Gastrocnemius medialis (tissue), 4 donors: ENCODE results near the gene CFAP97D2.

Experiments used
- POLR2A ChIP-seq, 2 donors: fragments of 450-650 bp; IDR thresholded peaks; one replicate each; pipeline ENCODE4 v1.6.1; 2017; ENCODE audit warnings: antibody characterized with exemption in 2 of 2, mild to moderate bottlenecking in 2 of 2, moderate library complexity in 2 of 2
- TF ChIP-seq, protein P1 (sequence below), 5 experiments: fragments of 450-650 bp in 3 of 5; fragments of 200-600 bp in 2 of 5; sonication (generic) in 2 of 5; IDR thresholded peaks in 4 of 5; conservative IDR thresholded peaks in 1 of 5; 1 replicate in 4 of 5; 2 replicates in 1 of 5; pipeline ENCODE4 v1.5.1; 2016 to 2019; ENCODE audit warnings: antibody characterized with exemption in 5 of 5, mild to moderate bottlenecking in 3 of 5, moderate library complexity in 3 of 5

DNA sequence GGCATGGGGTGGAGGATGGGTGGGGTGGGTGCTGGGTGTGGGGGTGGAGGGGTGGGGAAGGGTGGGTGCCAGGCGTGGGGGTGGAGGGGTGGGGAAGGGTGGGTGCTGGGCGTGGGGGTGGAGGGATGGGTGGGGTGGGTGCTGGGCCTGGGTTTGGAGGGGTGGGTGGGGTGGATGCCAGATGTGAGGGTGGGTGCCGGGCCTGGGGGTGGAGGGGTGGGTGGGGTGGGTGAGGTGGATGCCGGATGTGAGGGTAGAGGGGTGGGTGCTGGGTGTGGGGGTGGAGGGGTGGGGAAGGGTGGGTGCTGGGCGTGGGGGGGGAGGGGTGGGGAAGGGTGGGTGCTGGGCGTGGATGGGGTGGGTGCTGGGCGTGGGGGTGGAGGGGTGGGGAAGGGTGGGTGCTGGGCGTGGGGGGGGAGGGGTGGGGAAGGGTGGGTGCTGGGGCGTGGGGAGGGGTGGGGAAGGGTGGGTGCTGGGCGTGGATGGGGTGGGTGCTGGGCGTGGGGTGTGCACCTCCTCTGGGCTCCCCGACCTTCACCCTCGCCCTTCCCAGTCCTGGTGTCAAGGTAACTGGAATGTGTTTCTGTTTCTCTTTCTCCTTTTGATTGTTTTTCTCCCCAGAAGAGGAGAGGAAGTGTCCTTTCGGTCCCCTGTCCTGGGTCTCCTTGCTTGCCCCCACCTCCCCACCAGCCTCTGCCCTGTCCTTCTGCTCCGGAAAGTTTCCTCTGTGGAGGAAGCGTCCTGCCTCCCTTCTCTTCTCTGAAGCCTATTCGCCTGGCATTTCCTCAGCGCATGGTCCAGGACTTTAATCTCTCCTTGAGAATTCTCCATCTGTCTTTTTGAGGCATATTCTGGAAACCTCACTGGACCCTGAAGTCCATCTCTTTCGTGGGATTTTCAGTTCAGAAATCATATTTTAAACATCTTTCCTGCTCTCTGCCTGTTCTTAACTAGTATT lies 22.9 kb upstream of the CFAP97D2 start:
- TF ChIP-seq, protein P1, sequence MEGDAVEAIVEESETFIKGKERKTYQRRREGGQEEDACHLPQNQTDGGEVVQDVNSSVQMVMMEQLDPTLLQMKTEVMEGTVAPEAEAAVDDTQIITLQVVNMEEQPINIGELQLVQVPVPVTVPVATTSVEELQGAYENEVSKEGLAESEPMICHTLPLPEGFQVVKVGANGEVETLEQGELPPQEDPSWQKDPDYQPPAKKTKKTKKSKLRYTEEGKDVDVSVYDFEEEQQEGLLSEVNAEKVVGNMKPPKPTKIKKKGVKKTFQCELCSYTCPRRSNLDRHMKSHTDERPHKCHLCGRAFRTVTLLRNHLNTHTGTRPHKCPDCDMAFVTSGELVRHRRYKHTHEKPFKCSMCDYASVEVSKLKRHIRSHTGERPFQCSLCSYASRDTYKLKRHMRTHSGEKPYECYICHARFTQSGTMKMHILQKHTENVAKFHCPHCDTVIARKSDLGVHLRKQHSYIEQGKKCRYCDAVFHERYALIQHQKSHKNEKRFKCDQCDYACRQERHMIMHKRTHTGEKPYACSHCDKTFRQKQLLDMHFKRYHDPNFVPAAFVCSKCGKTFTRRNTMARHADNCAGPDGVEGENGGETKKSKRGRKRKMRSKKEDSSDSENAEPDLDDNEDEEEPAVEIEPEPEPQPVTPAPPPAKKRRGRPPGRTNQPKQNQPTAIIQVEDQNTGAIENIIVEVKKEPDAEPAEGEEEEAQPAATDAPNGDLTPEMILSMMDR (IDR thresholded peaks at IDR 0.05 in 4 of 5, conservative IDR thresholded peaks at IDR 0.05 in 1 of 5): no peak
- no peak for TF ChIP-seq POLR2A (IDR thresholded peaks at IDR 0.05)
